GM19240 (cell line): ENCODE results near the gene TBC1D13.
"Not testable (repeated sequence)": the region's sequence is repeated elsewhere in the genome, so short reads cannot be mapped to it uniquely, and the experiment has no call there.

Source experiments
- DNase-seq: peaks from one replicate; pipeline ENCODE4 v3.0.0; 2011; ENCODE audit warnings: low spot score; ENCODE audit not compliant: insufficient read length

TBC1D13 gene

GRCh38 chr9:128786681-128787601 lies at the start of gene TBC1D13:
TSS of gene TBC1D13 (plus strand) at chr9:128787253. CDS start at chr9:128787354, 101 bp downstream.
- peak; percentile 90 for DNase-seq

GRCh38 chr9:128742401-128742800 lies 44.7 kb upstream of the TBC1D13 start:
- DNase-seq, result no peak

- no peak for DNase-seq
Measured at GRCh38 chr9:128743421-128743820, 43.6 kb upstream of the TBC1D13 start.

- DNase-seq, result no peak
Measured at GRCh38 chr9:128747241-128747640, 39.8 kb upstream of the TBC1D13 start.

GRCh38 chr9:128750926-128751595 lies 36.0 kb upstream of the TBC1D13 start:
- DNase-seq, result no peak

- DNase-seq, result no peak
Measured at GRCh38 chr9:128753627-128754026, 33.4 kb upstream of the TBC1D13 start.

GRCh38 chr9:128757602-128758001 lies 29.5 kb upstream of the TBC1D13 start:
- DNase-seq, result no peak

GRCh38 chr9:128762671-128763449 lies 24.2 kb upstream of the TBC1D13 start:
- no peak for DNase-seq

- no peak for DNase-seq
Measured at GRCh38 chr9:128764361-128764760, 22.7 kb upstream of the TBC1D13 start.

GRCh38 chr9:128765499-128765898 lies 21.6 kb upstream of the TBC1D13 start:
- no peak for DNase-seq

- no peak for DNase-seq
Measured at GRCh38 chr9:128768606-128769005, 18.4 kb upstream of the TBC1D13 start.

GRCh38 chr9:128770286-128771030 lies 16.6 kb upstream of the TBC1D13 start:
- no peak for DNase-seq

- no peak for DNase-seq
Measured at GRCh38 chr9:128771094-128771721, 15.8 kb upstream of the TBC1D13 start.

GRCh38 chr9:128771745-128772519 lies 15.1 kb upstream of the TBC1D13 start, which contains the start of gene ZER1:
TSS of gene ZER1 (minus strand) at chr9:128771927. CDS start at chr9:128755565, 16,362 bp downstream.
- DNase-seq, result peak; percentile 95

GRCh38 chr9:128773049-128773448 lies 14.0 kb upstream of the TBC1D13 start:
- DNase-seq, result no peak

- no peak for DNase-seq
Measured at GRCh38 chr9:128774804-128775203, 12.2 kb upstream of the TBC1D13 start.

- not testable (repeated sequence) for DNase-seq
Measured at GRCh38 chr9:128780093-128780492, 7.0 kb upstream of the TBC1D13 start.

- DNase-seq, result no peak
Measured at GRCh38 chr9:128781187-128782070, 5.6 kb upstream of the TBC1D13 start.

GRCh38 chr9:128782669-128783068 lies 4.4 kb upstream of the TBC1D13 start:
- no peak for DNase-seq
